22Rv1 (cell line): ENCODE measurements around the gene CABLES2.

Source experiments
- ZFX ChIP-seq: fragments of 450-650 bp; IDR thresholded peaks from 2 replicates; pipeline ENCODE4 v1.6.1; 2017; ENCODE audit warnings: antibody characterized with exemption, borderline replicate concordance
- TF ChIP-seq, protein P1 (sequence below): fragments of 450-650 bp; IDR thresholded peaks from 2 replicates; pipeline ENCODE4 v1.5.1; 2017; ENCODE audit warnings: mild to moderate bottlenecking

GRCh38 chr20:62393335-62393665, 13.8 kb downstream of the CABLES2 start:
- TF ChIP-seq, protein P1, sequence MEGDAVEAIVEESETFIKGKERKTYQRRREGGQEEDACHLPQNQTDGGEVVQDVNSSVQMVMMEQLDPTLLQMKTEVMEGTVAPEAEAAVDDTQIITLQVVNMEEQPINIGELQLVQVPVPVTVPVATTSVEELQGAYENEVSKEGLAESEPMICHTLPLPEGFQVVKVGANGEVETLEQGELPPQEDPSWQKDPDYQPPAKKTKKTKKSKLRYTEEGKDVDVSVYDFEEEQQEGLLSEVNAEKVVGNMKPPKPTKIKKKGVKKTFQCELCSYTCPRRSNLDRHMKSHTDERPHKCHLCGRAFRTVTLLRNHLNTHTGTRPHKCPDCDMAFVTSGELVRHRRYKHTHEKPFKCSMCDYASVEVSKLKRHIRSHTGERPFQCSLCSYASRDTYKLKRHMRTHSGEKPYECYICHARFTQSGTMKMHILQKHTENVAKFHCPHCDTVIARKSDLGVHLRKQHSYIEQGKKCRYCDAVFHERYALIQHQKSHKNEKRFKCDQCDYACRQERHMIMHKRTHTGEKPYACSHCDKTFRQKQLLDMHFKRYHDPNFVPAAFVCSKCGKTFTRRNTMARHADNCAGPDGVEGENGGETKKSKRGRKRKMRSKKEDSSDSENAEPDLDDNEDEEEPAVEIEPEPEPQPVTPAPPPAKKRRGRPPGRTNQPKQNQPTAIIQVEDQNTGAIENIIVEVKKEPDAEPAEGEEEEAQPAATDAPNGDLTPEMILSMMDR: no peak
- TF ChIP-seq ZFX: no peak
